ENCODE data around the gene ANKRD37.

Gene ANKRD37

DNA sequence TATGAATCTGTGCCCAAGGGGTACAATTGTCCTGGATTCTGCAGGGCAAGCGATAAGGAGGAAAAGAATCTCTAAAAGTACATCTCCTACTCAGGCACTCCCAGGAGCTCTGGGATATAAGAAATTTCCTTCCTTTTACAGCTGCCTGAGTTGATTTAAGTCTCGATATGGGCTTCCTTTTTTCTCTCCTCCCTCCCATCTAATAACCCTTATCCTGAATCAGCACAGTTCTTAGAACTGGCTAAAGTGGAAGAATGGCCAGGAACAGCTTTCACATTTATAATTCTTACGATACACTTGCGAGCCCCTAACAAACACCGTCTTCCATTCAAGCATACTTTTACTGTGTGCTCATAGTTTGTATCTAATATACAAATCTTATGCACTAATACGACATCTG, 22.1 kb upstream of the ANKRD37 start:
- peaks cover 20% of the 10 kb centered on the region for H3K36me3 Mint-ChIP-seq (ENCODE audit: low read depth)
- H3K27me3 Mint-ChIP-seq (ENCODE audit: low read depth, poor library complexity), result no peaks in the 10 kb centered on the region
- DNase-seq, result no peak
- no peak overlapping the region for H3K4me3 Mint-ChIP-seq
- no peaks in the 10 kb centered on the region for H3K4me1 Mint-ChIP-seq
- no peak overlapping the region for H3K27ac Mint-ChIP-seq
- H3K9me3 Mint-ChIP-seq, result peaks cover 1% of the 10 kb centered on the region
- TF ChIP-seq, protein P1, sequence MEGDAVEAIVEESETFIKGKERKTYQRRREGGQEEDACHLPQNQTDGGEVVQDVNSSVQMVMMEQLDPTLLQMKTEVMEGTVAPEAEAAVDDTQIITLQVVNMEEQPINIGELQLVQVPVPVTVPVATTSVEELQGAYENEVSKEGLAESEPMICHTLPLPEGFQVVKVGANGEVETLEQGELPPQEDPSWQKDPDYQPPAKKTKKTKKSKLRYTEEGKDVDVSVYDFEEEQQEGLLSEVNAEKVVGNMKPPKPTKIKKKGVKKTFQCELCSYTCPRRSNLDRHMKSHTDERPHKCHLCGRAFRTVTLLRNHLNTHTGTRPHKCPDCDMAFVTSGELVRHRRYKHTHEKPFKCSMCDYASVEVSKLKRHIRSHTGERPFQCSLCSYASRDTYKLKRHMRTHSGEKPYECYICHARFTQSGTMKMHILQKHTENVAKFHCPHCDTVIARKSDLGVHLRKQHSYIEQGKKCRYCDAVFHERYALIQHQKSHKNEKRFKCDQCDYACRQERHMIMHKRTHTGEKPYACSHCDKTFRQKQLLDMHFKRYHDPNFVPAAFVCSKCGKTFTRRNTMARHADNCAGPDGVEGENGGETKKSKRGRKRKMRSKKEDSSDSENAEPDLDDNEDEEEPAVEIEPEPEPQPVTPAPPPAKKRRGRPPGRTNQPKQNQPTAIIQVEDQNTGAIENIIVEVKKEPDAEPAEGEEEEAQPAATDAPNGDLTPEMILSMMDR (IDR thresholded peaks at IDR 0.05), result no peak

DNA sequence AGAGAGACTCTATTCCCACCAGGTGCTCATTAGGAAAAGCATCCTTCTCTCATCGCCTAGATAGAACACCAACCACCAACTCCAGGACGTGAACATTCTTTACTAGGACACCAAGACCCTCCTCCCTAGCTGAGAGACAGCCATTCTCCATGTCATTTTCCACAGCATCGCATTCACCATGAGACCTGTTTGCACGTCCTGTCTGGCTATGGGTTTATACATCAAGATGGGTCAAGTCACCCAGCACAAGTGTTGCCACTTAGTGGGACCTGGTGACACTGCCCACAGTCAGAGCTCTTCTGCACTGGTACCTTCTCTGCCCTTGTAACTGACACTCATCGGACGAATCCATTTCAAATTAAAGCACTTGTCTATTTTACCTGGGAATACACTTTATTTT, 18.4 kb upstream of the ANKRD37 start:
- Mint-ChIP-seq H3K4me3 (no peak overlapping the region), H3K27ac (no peak overlapping the region), H3K9me3 (peaks cover 33% of the 10 kb centered on the region)

DNA sequence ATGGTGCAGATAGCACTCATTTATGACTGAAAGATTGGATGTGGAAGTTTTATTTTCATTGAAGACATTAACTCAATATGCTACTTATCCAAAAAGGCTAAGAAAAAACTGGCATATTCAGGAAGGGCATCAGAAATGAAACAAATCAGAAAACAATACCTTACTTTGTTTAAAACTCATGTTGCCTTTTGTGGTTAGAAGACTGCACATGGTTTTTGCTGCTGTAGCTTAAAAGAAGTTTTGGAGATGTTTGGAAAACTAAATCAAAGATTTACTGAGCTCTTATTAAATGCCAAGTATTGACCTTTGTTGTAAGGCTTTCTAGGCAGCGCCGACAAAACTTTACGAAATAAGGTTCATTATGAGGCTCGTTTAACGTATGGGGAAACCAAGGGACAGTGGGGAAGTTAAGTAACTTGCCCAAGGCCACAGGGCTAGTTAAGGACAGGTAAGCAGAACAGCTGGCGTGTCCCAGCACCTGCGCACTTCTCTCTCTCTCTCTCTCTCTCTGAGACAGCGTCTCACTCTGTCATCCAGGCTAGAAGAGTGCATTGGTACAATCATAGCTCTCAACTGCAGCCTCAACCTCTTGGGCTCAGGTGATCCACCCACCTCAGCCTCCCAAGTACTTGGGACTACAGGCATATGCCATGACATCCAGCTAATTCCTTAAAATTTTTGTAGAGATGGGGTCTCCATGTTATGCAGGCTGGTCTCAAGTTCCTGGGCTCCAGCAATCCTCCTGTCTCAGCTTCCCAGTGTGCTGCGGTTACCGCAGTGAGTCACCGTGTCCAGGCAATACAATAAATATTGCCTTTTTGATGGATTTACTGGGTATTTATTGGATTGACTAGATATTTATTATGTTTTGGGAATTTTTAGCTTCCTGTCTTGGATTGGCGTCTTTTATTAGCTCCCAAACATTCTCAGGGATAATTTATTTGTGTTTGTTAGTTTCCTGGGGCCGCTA, 17.0 kb upstream of the ANKRD37 start:
- H3K27ac Mint-ChIP-seq, result no peak overlapping the region
- H3K4me3 Mint-ChIP-seq, result no peak overlapping the region
- DNase-seq, result no peak
- H3K9me3 Mint-ChIP-seq, result peaks cover 43% of the 10 kb centered on the region
- H3K36me3 Mint-ChIP-seq (ENCODE audit: low read depth), result peaks cover 35% of the 10 kb centered on the region
- H3K27me3 Mint-ChIP-seq (ENCODE audit: low read depth, poor library complexity), result no peaks in the 10 kb centered on the region
- TF ChIP-seq, protein P1 (IDR thresholded peaks at IDR 0.05), result no peak
- peaks cover 5% of the 10 kb centered on the region for H3K4me1 Mint-ChIP-seq

More for the DNA sequence above, 18.4 kb upstream of the ANKRD37 start:
- Mint-ChIP-seq H3K27me3 (ENCODE audit: low read depth, poor library complexity) (no peaks in the 10 kb centered on the region), H3K4me1 (no peaks in the 10 kb centered on the region), H3K36me3 (ENCODE audit: low read depth) (peaks cover 35% of the 10 kb centered on the region)
- no peak for DNase-seq
- TF ChIP-seq, protein P1 (IDR thresholded peaks at IDR 0.05), result no peak

DNA sequence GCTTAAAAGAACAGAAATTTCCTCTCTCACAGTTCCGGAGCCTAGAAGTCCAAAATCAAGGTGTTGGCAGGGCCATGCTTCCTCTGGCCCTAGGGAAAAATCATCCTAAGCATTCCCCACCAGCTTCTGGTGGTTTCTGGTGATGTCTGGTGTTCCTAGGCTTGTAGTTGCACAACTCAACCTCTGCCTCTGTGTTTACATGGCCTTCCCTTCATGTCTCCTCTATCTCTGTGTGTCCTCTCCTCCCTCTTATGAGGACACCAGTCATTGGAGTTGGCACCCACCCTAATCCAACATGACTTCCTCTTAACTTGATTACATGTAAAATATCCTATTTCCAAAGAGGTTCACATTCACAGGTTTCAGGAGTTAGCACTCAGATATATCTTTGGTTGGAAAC, 16.3 kb upstream of the ANKRD37 start:
- Mint-ChIP-seq H3K4me3 (no peak overlapping the region), H3K27me3 (ENCODE audit: low read depth, poor library complexity) (no peaks in the 10 kb centered on the region), H3K9me3 (peaks cover 43% of the 10 kb centered on the region), H3K36me3 (ENCODE audit: low read depth) (peaks cover 35% of the 10 kb centered on the region), H3K4me1 (peaks cover 12% of the 10 kb centered on the region), H3K27ac (no peak overlapping the region)
- TF ChIP-seq, protein P1 (IDR thresholded peaks at IDR 0.05), result no peak
- DNase-seq, result no peak

DNA sequence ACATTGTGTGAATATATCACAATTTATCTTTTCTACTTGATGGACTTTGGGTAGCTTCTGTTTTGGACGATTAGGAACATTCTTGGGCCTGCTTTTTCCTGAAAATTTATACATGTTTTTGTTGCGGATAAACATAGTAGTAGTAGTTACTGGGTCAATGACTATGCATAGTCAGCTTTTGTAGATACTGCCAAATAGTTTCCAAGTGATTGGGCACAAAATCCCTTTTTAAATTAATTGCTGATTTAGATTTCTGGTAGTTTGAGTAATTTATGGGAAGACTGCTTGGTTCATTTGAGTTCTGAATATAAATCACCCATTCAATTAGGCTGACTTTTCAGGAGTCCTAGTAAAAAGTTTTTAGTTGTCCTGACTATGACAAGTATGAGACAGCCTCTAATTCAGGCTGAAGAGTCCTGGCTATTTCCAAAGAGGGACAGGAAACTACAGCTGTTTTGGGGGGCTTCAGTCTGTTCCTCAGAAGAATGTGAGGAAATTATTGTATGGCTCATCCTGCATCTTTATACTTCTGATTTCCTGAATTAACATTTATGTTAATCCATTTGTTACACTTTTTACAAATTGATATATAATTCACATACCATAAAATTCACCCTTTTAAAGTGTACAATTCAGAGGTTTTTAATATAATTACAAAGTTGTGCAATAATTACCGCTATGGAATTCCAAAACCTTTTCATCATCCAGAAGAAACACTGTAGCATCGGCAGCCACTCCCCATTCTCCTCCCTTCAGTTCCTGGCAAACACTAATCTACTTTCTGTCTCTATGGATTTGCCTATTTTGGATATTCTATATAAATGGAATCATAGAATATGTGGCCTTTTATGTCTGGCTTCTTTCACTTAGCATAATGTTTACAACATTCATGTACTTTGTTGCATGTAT, 15.1 kb upstream of the ANKRD37 start:
- TF ChIP-seq, protein P1 (IDR thresholded peaks at IDR 0.05), result no peak
- no peak for DNase-seq
- Mint-ChIP-seq H3K9me3 (peaks cover 43% of the 10 kb centered on the region), H3K27ac (no peak overlapping the region), H3K27me3 (ENCODE audit: low read depth, poor library complexity) (no peaks in the 10 kb centered on the region), H3K4me1 (peaks cover 20% of the 10 kb centered on the region), H3K36me3 (ENCODE audit: low read depth) (peaks cover 30% of the 10 kb centered on the region), H3K4me3 (no peak overlapping the region)
